GM19455 (cell line): ENCODE measurements around the gene ZBTB48.
"Not testable (repeated sequence)": the region's sequence is repeated elsewhere in the genome, so short reads cannot be mapped to it uniquely, and the experiment has no call there.

ENCODE experiments used
- ATAC-seq: cut with Tn5 transposase; IDR thresholded peaks from one replicate; pipeline ENCODE4 v1.9.1; 2021; ENCODE audit not compliant: unreplicated experiment

The ZBTB48 gene

GRCh38 chr1:6631058-6631457 is 51.3 kb downstream of the ZBTB48 start:
- ATAC-seq = no peak

DNA sequence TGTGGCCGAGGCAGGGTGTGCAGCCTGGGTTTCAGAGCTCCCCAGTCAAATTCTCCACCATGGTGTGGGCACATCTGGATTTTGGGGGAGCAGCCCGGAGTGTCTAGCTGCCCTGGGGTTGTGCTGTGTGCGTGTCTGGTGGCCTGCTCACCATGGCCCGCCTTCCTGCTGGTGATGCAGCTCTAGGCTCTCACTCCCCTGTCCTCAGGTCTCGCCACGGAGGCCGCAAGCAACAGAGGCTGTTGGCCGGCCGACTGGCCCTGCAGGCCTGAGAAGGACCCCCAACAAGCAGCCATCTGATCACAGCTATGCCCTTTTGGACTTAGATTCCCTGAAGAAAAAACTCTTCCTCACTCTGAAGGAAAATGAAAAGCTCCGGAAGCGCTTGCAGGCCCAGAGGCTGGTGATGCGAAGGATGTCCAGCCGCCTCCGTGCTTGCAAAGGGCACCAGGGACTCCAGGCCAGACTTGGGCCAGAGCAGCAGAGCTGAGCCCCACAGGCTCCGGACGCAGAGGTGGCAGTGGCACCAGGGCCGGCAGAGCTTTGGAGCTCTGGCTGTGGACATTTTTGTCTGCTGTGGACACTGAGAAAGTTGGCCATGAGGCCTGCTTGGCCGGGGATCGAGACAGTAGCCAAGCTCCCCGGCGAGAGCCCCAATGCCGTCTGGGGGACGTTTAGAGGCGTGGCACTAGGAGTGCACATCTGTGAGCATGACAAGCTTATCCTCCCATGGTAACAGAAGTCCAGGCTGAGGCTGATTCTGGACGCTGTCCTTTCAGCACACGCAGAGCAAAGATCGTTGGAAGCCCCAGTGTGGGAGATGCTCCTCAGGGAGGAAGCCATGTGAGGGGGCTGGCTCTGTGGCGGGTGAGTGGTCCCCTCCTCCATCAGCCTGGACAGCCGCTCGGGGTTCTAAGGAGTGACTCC is 53.1 kb downstream of the ZBTB48 start:
- no peak for ATAC-seq

- no peak for ATAC-seq
Observed at GRCh38 chr1:6634371-6635052, 54.7 kb downstream of the ZBTB48 start.

DNA sequence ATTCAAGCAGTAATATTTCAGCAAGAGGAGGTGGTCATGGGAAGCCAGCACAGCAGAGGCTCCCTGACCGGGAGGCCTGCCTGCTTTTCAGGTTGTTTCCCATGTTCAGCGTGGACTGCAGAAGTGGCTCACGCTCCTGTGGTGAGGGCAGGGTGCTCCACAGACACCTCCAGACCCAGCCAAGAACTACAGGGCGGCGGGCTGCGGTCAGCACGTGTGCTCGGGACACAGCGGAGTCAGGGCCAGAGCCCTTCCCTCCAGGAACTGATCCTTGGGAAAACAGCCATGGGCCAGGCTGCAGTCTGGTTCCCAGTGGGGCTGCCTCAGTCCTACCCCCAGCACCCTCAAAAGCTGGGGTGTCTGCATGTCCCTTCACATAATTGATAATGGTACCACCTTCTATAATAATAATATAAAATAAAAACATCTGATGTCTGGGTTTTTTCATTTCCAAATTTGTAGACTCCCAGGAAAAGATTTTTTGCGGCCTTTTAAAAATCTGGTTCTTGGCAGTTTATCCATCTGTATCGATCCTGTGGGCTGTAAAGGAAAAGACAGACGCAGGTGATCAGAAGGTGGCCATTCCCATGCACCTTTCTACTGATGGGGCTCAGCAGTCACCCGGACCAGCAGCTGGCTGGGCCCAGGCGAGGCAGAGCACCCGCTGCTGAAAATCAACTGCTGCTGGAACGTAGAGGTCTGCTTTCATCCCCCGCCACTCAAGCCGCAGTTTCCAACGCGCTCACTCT is 55.5 kb downstream of the ZBTB48 start:
- ATAC-seq = no peak

- ATAC-seq = no peak
Observed at GRCh38 chr1:6635910-6636760, 56.3 kb downstream of the ZBTB48 start.

DNA sequence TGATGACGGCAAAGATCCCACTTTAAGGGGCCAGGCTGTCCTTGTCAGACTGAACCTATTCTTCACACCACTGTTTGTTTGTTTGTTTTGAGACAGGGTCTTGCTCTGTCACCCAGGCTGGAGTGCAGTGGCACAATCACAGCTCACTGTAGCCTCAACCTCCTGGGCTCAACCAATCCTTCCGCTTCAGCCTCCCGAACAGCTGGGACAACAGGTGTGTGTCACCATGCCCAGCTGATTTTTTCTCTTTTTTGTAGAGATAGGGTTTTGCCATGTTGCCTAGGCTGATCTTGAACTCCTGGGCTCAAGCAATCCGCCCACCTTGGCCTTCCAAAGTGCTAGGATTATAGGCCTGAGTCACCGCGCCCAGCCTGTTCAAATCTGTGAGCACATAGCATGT is 57.0 kb downstream of the ZBTB48 start:
- not testable (repeated sequence) for ATAC-seq

DNA sequence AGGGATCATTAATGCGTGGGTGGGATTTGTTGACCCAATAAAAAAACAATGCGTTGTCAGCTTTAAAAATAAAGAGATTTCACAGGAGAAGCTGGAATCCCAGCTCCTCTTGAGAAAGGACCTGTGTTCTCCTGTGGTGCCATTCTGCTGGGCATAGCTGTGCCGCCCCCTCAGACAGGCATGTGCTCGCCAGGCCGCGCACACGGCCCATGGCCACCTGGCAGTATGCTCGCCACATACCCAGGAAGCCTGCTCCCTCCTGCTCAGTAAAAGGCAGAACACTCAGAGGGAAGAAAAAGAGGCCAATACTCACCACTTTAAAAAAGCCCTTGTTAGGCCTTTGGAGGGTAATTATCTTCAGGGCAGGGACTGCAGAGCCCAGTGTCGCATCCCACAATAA is 58.0 kb downstream of the ZBTB48 start:
- ATAC-seq = no peak

DNA sequence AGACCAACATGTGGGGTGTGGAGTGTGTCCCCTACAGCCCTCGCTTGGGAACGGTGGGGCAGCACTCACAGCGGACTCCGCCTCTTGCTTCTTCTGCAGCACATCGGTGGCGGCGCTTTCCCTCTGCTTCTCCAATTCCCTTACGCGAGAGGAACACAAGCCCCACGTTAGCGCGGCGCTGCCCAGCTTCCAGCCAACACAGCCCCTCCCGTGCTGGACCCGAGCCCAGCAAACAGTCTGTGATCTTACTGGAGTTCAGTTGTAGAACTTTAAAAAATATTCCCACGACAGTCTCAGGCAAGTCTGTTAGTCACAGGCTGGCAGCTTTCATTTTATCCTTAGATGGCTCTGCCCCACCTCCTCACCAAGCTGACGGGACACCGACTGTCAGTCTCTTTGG is 58.4 kb downstream of the ZBTB48 start:
- no peak for ATAC-seq
